HepG2 (cell line): ENCODE measurements around the gene SP5. TPM values are rescaled to one million over a fixed set of nuclear protein-coding genes. Genes with fewer than 3 reads are reported as not detected.
A peak's percentile ranks its signal among the peaks of the same experiment; 100 is the strongest.

Experiments
- ARNT2 ChIP-seq: sonication (generic); formaldehyde crosslinking; IDR thresholded peaks from 2 replicates; pipeline ENCODE4 v1.8.0; 2022; ENCODE audit warnings: mild to moderate bottlenecking, low read depth, missing genetic modification reagents, moderate library complexity
- ATF6 ChIP-seq: sonication (generic); formaldehyde crosslinking; conservative IDR thresholded peaks from 2 replicates; pipeline ENCODE4 v1.4.0; 2020; ENCODE audit warnings: missing genetic modification reagents
- E2F1 ChIP-seq: sonication (generic); formaldehyde crosslinking; IDR thresholded peaks from 2 replicates; pipeline ENCODE4 v1.5.0; 2020; ENCODE audit warnings: missing genetic modification reagents
- FOXK2 ChIP-seq: fragments of 450-650 bp; IDR thresholded peaks from 2 replicates; pipeline ENCODE4 v1.6.1; 2016
- GATAD2A ChIP-seq: IDR thresholded peaks from 2 replicates; pipeline ENCODE4 v1.6.1; 2016
- GFI1 ChIP-seq: sonication (generic); formaldehyde crosslinking; IDR thresholded peaks from 2 replicates; pipeline ENCODE4 v1.5.0; 2020; ENCODE audit warnings: missing genetic modification reagents, mild to moderate bottlenecking, borderline replicate concordance
- ISL2 ChIP-seq: sonication (generic); formaldehyde crosslinking; IDR thresholded peaks from 2 replicates; pipeline ENCODE4 v1.5.0; 2020; ENCODE audit warnings: missing genetic modification reagents
- MEIS2 ChIP-seq: sonication (generic); formaldehyde crosslinking; IDR thresholded peaks from 2 replicates; pipeline ENCODE4 v1.9.0; 2021; ENCODE audit warnings: mild to moderate bottlenecking, missing genetic modification reagents
- NR3C1 ChIP-seq: sonication (generic); formaldehyde crosslinking; IDR thresholded peaks from 2 replicates; pipeline ENCODE4 v1.4.0; 2020; ENCODE audit warnings: missing genetic modification reagents
- POLR2A ChIP-seq, 2 experiments: IDR thresholded peaks; 2 replicates each; pipeline ENCODE4 v1.6.1; 2011; ENCODE audit warnings: low read depth in 2 of 2, low read length in 2 of 2, mild to moderate bottlenecking in 1 of 2, moderate library complexity in 1 of 2; ENCODE audit not compliant: insufficient read depth in 1 of 2
- PREB ChIP-seq: sonication (generic); formaldehyde crosslinking; IDR thresholded peaks from 2 replicates; pipeline ENCODE4 v1.4.0; 2020; ENCODE audit warnings: missing genetic modification reagents
- SIX4 ChIP-seq: sonication (generic); formaldehyde crosslinking; IDR thresholded peaks from 2 replicates; pipeline ENCODE4 v1.4.0; 2020; ENCODE audit warnings: missing genetic modification reagents
- SMARCC2 ChIP-seq: fragments of 450-650 bp; IDR thresholded peaks from 2 replicates; pipeline ENCODE4 v1.6.1; 2017; ENCODE audit warnings: antibody characterized with exemption, mild to moderate bottlenecking
- SMC3 ChIP-seq: IDR thresholded peaks from 2 replicates; pipeline ENCODE4 v1.6.1; 2011; ENCODE audit warnings: low read length, improper control_type of control experiment
- ZBTB37 ChIP-seq: sonication (generic); formaldehyde crosslinking; IDR thresholded peaks from 2 replicates; pipeline ENCODE4 v1.4.0; 2020; ENCODE audit warnings: mild to moderate bottlenecking, missing genetic modification reagents
- ZNF30 ChIP-seq: sonication (generic); formaldehyde crosslinking; IDR thresholded peaks from 2 replicates; pipeline ENCODE4 v1.5.0; 2020; ENCODE audit warnings: mild to moderate bottlenecking, missing genetic modification reagents
- ZNF331 ChIP-seq: sonication (generic); formaldehyde crosslinking; IDR thresholded peaks from 2 replicates; pipeline ENCODE4 v1.4.0; 2020; ENCODE audit warnings: missing genetic modification reagents
- ZNF446 ChIP-seq: sonication (generic); formaldehyde crosslinking; IDR thresholded peaks from 2 replicates; pipeline ENCODE4 v1.5.0; 2020; ENCODE audit warnings: mild to moderate bottlenecking, missing genetic modification reagents
- ZNF564 ChIP-seq: sonication (generic); formaldehyde crosslinking; IDR thresholded peaks from 2 replicates; pipeline ENCODE4 v1.8.1; 2023; ENCODE audit warnings: mild to moderate bottlenecking, missing genetic modification reagents
- ZNF619 ChIP-seq: sonication (generic); formaldehyde crosslinking; IDR thresholded peaks from 2 replicates; pipeline ENCODE4 v1.4.0; 2020; ENCODE audit warnings: mild to moderate bottlenecking, missing genetic modification reagents
- ZNF710 ChIP-seq: sonication (generic); formaldehyde crosslinking; IDR thresholded peaks from 2 replicates; pipeline ENCODE4 v1.5.0; 2020; ENCODE audit warnings: mild to moderate bottlenecking, missing genetic modification reagents, borderline replicate concordance
- ZXDC ChIP-seq: sonication (generic); formaldehyde crosslinking; IDR thresholded peaks from 2 replicates; pipeline ENCODE4 v1.5.0; 2020; ENCODE audit warnings: mild to moderate bottlenecking, missing genetic modification reagents
- polyA plus RNA-seq, 8 experiments: library from polyadenylated mRNA; depleted of rRNA in 3 of 8; stranded (reverse) in 7 of 8; unstranded in 1 of 8; fragments of >200 nt; fragmentation: Illumina TruSeq in 4 of 8; extraction: Trizol in 4 of 8; gene quantifications; 2 replicates each; pipeline versions ENCODE4 v1.2.1 to v1.2.3, GENCODE V29; 2011 to 2016; ENCODE audit warnings: low read depth in 4 of 8, missing spikeins in 1 of 8, mixed read lengths in 1 of 8; ENCODE audit not compliant: insufficient read depth in 1 of 8
- total RNA-seq, 5 experiments: library from RNA; depleted of rRNA; stranded (reverse); fragments of >200 nt; fragmentation: Illumina TruSeq; extraction: Trizol; gene quantifications; 2 replicates each; pipeline ENCODE4 v1.2.3, GENCODE V29; 2016; ENCODE audit warnings: low read depth in 1 of 5

Gene SP5
- total and polyA plus RNA-seq, 2 of the 13 experiments (the other 11 are each of a cell fraction or from before 2014, with no cell fraction given): 50.8 to 119 TPM

GRCh38 chr2:170717991-170718589 lies 3.0 kb downstream of the SP5 start (continued):
- no peak for TF ChIP-seq ATF6 (CRISPR knock-in tag)
- no peak for TF ChIP-seq NR3C1 (CRISPR knock-in tag)
- TF ChIP-seq FOXK2: no peak
- no peak for TF ChIP-seq ZNF619
- no peak for TF ChIP-seq PREB (CRISPR knock-in tag)
- TF ChIP-seq GATAD2A (CRISPR knock-in tag): no peak
- no peak for TF ChIP-seq ZNF446 (CRISPR knock-in tag)
- no peak for TF ChIP-seq MEIS2 (CRISPR knock-in tag)
- TF ChIP-seq SMC3: no peak
- TF ChIP-seq ZXDC (CRISPR knock-in tag): no peak
- TF ChIP-seq E2F1 (CRISPR knock-in tag): no peak
- TF ChIP-seq ARNT2 (CRISPR knock-in tag): no peak
- TF ChIP-seq ISL2 (CRISPR knock-in tag): 0 out of 2 replicates have a peak, but pooled peaks have one; percentile 28
- TF ChIP-seq ZNF30 (CRISPR knock-in tag): no peak
- no peak for TF ChIP-seq ZBTB37 (CRISPR knock-in tag)
- peak in 1 of 2 experiments; percentile 64; a peak in 2 of 4 replicates for TF ChIP-seq POLR2A (IDR thresholded peaks at IDR 0.05; ENCODE audit: insufficient read depth in 1 of 2, low read depth in 2 of 2, low read length in 2 of 2)
- no peak for TF ChIP-seq ZNF710 (CRISPR knock-in tag)
- TF ChIP-seq ZNF564 (CRISPR knock-in tag): no peak
- TF ChIP-seq GFI1 (CRISPR knock-in tag): no peak
- no peak for TF ChIP-seq SMARCC2
- TF ChIP-seq ZNF331 (CRISPR knock-in tag): 0 out of 2 replicates have a peak, but pooled peaks have one; percentile 19
- no peak for TF ChIP-seq SIX4 (CRISPR knock-in tag)
